ENCODE measurements around the gene FBF1.

Gene FBF1

GRCh38 chr17:75981019-75981615 lies 40.3 kb upstream of the FBF1 start:
- Histone ChIP-seq H3K27ac (no peak overlapping the region), H3K9me3 (ENCODE audit: severe bottlenecking) (no peaks in the 10 kb centered on the region), H3K4me3 (ENCODE audit: low read depth, low read length) (no peak overlapping the region), H3K27me3 (ENCODE audit: insufficient read depth, low read depth, severe bottlenecking) (no peaks in the 10 kb centered on the region), H3K36me3 (peaks cover 17% of the 10 kb centered on the region)
- no peak for TF ChIP-seq CTCF (IDR thresholded peaks at IDR 0.05; ENCODE audit: low read depth, low read length)
- no peak for DNase-seq

- Histone ChIP-seq H3K4me3 (ENCODE audit: low read depth, low read length) (peak overlapping the region; percentile 96), H3K27me3 (ENCODE audit: insufficient read depth, low read depth, severe bottlenecking) (no peaks in the 10 kb centered on the region), H3K27ac (peak overlapping the region; percentile 98), H3K9me3 (ENCODE audit: severe bottlenecking) (no peaks in the 10 kb centered on the region), H3K36me3 (peaks cover 24% of the 10 kb centered on the region)
- DNase-seq = no peak
- TF ChIP-seq CTCF (IDR thresholded peaks at IDR 0.05; ENCODE audit: low read depth, low read length) = no peak
Observed at GRCh38 chr17:75980188-75981018, 39.6 kb upstream of the FBF1 start.

DNA sequence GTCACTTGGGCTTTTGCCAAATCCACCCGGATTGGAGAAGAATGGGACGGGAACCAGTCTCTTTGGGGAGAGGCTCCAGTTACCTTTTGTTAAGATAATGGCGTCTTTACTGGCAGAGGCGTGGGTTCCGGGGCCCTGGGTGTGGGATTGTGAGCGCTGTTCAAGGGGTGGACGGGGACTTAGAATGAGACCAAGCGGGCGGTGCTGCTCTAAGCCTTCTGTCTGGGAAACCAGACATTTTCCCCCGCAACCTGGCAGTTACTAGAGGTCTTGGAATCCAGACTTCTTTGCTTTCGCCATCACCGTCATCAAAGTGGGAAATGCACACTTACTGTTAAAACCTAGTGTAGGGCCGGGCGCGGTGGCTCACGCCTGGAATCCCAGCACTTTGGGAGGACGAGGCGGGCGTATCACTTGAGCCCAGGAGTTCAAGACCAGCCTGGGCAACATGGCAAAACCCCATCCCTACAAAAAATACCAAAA lies 38.9 kb upstream of the FBF1 start:
- no peak for DNase-seq

DNA sequence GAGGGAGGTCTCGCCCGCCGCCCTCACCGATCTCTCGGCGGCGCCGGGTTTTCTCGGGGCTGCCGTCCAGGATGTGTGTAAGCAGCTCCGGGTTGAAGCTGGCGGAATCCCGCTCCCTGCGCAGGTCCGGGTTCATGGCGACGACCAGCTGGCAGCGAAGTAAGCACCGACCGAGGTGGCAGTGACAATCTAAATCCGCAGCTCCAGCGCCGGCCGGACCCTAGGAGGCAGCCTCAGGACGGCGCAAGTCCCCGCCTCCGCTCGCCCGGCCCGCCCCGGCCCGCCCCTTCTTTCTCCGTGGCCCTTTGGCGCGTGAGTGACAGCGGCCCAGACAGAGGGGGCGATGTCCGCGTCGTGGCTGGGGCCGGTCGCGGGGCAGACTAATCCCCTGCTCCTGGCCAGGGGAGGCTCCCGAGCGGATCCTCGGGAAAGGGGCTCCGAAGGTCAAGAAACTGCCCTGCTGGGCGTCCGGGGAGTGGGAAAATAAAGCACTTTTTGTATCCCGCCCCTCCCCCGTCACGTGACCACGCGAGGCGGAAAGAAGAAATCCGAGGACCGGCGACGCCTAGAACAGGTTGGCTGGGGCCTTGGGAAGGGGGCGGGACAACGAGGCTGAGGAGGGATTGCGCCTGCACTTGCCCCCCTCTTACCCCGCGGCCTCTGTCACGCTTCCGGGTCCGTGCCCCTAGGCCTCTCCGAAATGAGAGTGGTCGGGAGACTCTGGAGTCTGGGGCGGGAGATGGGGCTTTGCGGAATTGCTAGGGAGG lies 38.3 kb upstream of the FBF1 start, which contains the start of the genes ACOX1 and TEN1:
ACOX1 (minus strand) TSS at position 229 of the 767 bp plus-strand sequence; CDS start at position 136, 93 bp downstream.
TEN1 (plus strand) TSS at position 303 of the 767 bp plus-strand sequence. CDS start 6,953 bp downstream, outside the sequence.
- Histone ChIP-seq H3K4me3 (ENCODE audit: low read depth, low read length) (peak within 1 kb of the TSS; percentile 96), H3K36me3 (peaks cover 26% of the 10 kb centered on the region), H3K9me3 (ENCODE audit: severe bottlenecking) (no peaks in the 10 kb centered on the region), H3K27ac (peak within 1 kb of the TSS; percentile 98), H3K27me3 (ENCODE audit: insufficient read depth, low read depth, severe bottlenecking) (no peaks in the 10 kb centered on the region)
- TF ChIP-seq CTCF (IDR thresholded peaks at IDR 0.05; ENCODE audit: low read depth, low read length) = peak; percentile 51
- DNase-seq = peak; percentile 100

More for the DNA sequence above, 38.9 kb upstream of the FBF1 start:
- no peaks in the 10 kb centered on the region for H3K27me3 ChIP-seq (ENCODE audit: insufficient read depth, low read depth, severe bottlenecking)
- H3K9me3 ChIP-seq (ENCODE audit: severe bottlenecking) = no peaks in the 10 kb centered on the region
- peak overlapping the region; percentile 98 for H3K27ac ChIP-seq
- peaks cover 24% of the 10 kb centered on the region for H3K36me3 ChIP-seq
- H3K4me3 ChIP-seq (ENCODE audit: low read depth, low read length) = peak overlapping the region; percentile 96
- TF ChIP-seq CTCF (IDR thresholded peaks at IDR 0.05; ENCODE audit: low read depth, low read length) = no peak

GRCh38 chr17:75976175-75976848 lies 35.5 kb upstream of the FBF1 start:
- no peak for TF ChIP-seq CTCF (IDR thresholded peaks at IDR 0.05; ENCODE audit: low read depth, low read length)
- DNase-seq = no peak
- no peaks in the 10 kb centered on the region for H3K9me3 ChIP-seq (ENCODE audit: severe bottlenecking)
- peaks cover 48% of the 10 kb centered on the region for H3K36me3 ChIP-seq
- H3K27ac ChIP-seq = no peak overlapping the region
- no peak overlapping the region for H3K4me3 ChIP-seq (ENCODE audit: low read depth, low read length)
- no peaks in the 10 kb centered on the region for H3K27me3 ChIP-seq (ENCODE audit: insufficient read depth, low read depth, severe bottlenecking)

All from WERI-Rb-1 (cell line).